Measurements from ENCODE around the gene ATXN2.

ATXN2 gene

GRCh38 chr12:111446631-111447570, 152.2 kb downstream of the ATXN2 start:
- no peak for TF ChIP-seq CTCF (IDR thresholded peaks at IDR 0.05; ENCODE audit: insufficient read depth, missing control alignments)
- no peak for DNase-seq (ENCODE audit: insufficient read length, low spot score)
- FAIRE-seq = no peak

DNA sequence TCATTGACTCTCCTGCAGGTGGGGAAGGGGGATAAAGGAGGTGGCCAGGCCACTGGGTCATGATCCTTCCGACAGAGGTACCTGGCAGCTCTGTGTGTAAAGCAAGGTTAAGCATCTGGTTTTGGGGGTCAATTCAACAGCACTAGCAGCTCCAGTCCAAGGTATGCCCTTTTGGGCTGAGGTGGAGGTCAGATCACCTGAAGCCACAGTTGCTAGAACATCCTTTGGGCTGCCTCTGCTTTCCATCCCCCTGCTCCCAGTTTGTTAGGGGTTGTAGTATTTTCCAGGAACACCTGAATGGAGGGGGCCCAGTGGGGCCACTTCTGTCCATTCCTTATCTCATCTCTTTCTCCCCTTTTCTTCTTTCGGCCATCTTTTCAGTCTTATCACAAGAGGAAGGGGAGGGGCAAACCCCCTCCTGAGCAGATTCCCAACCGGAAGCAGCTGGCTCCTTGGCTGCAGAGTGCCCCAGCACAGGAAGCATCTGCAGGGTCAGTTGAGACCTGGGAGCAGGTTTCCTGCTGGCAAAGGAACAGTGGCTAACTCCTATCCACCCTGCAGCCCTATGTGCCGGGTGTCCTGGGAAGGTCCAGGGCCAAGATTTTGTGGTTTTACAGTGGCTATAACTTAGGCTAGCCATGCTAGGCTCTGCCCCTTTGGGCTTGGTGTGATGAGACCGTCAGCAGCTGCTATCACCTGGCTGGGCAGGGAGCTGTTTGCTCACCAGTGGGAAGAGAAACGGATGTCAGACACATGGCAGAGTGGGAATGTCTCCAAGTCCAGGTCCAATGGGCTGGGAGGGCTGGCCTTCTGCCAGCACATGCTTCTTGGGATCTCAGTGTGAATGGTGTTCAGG, 153.2 kb downstream of the ATXN2 start:
- TF ChIP-seq CTCF (IDR thresholded peaks at IDR 0.05; ENCODE audit: insufficient read depth, missing control alignments) = no peak
- DNase-seq (ENCODE audit: insufficient read length, low spot score) (no peak), FAIRE-seq (no peak)

DNA sequence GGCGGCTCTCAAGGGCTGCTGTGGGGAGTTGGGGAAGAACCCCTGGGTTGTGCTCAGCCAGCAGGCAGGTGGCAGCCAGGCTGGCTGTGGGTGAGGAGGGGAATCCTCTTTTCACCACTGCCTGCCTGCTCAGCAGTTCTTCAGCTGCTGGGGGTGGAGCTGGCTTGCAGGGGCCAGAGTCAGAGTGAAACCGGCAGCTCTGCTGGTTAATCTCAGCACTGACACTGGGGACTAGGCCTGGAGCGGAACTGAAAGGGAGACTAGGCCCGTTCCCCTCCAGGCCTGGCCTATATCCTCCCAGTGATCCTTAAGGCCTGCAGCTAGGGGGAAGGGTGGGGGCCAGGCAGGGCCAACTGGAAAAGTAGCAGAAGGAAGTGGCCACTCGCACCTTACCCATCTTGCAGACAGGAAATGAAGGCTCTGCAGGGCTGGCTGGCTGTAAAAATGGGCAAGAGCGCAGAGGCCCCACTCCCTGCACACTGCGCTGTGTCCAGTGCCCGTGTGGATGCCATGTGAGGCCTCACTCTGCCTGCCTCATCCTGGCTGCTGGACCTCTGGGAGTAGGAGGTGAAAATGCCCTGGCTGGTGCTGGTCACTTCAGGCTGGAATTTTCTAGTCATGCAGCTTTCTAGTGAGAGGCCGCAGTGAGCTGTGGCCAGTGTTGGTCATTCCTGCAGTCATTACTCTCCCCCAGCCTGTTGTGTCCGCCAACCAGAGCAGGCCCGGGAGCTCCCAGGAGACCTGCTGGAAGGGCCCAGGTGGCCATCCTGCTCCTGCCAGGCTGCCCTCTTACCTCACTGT, 154.0 kb downstream of the ATXN2 start:
- TF ChIP-seq CTCF (IDR thresholded peaks at IDR 0.05; ENCODE audit: insufficient read depth, missing control alignments) = no peak
- FAIRE-seq (no peak), DNase-seq (ENCODE audit: insufficient read length, low spot score) (no peak)

DNA sequence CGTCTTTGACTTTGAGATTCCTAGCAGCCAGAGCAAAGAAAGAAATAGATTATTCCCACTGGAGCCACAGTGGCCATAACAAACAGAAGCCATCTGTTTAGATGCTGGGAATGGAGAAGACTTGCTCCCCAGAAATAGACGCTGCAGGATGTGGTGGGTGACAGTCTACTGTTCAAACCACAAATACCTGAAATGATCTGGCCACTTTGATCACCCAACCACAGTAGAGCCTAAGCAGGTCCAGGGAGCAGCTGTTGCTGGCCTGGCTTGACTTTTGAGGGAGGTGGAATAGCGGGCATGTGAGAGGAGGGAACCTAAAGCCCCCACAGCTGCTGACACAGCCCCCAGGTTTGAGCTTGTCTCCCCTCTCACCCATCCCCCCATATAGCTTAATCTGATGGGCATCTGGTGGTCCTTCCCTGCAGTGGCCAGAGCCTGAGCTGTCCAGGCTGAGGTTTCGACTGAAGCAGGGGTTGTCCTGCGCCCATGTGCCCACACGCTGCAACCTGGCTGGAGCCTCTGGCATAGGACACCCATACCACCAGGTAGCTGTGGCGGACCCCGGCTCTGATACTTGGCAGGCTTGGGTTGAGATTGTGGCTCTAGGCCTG, 154.7 kb downstream of the ATXN2 start:
- TF ChIP-seq CTCF (IDR thresholded peaks at IDR 0.05; ENCODE audit: insufficient read depth, missing control alignments) = no peak
- no peak for FAIRE-seq
- no peak for DNase-seq (ENCODE audit: insufficient read length, low spot score)

GRCh38 chr12:111443586-111443985, 155.5 kb downstream of the ATXN2 start:
- DNase-seq (ENCODE audit: insufficient read length, low spot score) = no peak
- no peak for FAIRE-seq
- TF ChIP-seq CTCF (IDR thresholded peaks at IDR 0.05; ENCODE audit: insufficient read depth, missing control alignments) = no peak

- TF ChIP-seq CTCF (IDR thresholded peaks at IDR 0.05; ENCODE audit: insufficient read depth, missing control alignments) = no peak
- FAIRE-seq = no peak
- no peak for DNase-seq (ENCODE audit: insufficient read length, low spot score)
These were observed 156.0 kb downstream of the ATXN2 start for GRCh38 chr12:111443086-111443485.

All from D721Med (cell line).